Vagina (tissue), 2 donors: Measurements from ENCODE around the gene LOXL4.

ENCODE experiments used
- CTCF ChIP-seq, 3 experiments: fragments of 450-650 bp in 2 of 3; fragments of 200-600 bp in 1 of 3; sonication (generic) in 1 of 3; IDR thresholded peaks; one replicate each; pipeline ENCODE4 v1.5.1; 2017 to 2019; ENCODE audit warnings: antibody characterized with exemption in 3 of 3, mild to moderate bottlenecking in 2 of 3, moderate library complexity in 2 of 3
- POLR2A ChIP-seq, 2 donors: fragments of 450-650 bp; IDR thresholded peaks; one replicate each; pipeline ENCODE4 v1.6.1; 2017; ENCODE audit warnings: antibody characterized with exemption in 2 of 2, mild to moderate bottlenecking in 2 of 2, moderate library complexity in 2 of 2

GRCh38 chr10:98307916-98308541 is 40.0 kb upstream of the LOXL4 start:
- no peak for TF ChIP-seq POLR2A (IDR thresholded peaks at IDR 0.05)
- no peak for TF ChIP-seq CTCF (IDR thresholded peaks at IDR 0.05)
